ENCODE data around the gene XNDC1N. TPM values are rescaled to one million over a fixed set of nuclear protein-coding genes. Genes with fewer than 3 reads are reported as not detected.

XNDC1N gene
- total RNA-seq, 1 experiment from 2014 or later, result 32.1 TPM

DNA sequence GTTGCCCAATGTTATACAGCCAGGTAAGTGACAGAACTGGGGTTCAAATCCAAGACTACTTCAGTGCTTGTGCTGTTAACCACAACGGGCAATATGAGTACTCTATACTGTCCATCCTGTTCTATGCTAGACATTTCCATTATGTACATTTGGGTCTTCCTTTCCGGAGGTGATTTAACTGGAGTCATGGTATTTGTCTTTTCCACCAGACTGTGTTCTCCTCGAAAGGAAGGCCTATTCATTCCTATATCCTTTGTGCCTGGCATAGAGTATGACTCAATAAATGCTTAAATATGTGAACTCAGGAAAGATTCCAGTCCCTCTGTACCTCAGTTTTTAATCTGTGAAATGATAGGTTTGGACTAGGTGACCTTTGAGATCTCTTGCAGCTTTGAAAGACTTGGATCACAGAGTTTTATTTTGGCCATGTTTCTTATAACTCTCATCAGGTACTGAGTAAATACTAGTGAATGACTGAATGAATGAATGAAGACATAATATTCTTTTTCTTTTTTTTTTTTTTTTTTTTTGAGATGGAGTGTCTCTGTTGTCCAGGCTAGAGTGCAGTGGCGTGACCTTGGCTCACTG, 7.0 kb upstream of the XNDC1N start:
- TF ChIP-seq, protein P1, sequence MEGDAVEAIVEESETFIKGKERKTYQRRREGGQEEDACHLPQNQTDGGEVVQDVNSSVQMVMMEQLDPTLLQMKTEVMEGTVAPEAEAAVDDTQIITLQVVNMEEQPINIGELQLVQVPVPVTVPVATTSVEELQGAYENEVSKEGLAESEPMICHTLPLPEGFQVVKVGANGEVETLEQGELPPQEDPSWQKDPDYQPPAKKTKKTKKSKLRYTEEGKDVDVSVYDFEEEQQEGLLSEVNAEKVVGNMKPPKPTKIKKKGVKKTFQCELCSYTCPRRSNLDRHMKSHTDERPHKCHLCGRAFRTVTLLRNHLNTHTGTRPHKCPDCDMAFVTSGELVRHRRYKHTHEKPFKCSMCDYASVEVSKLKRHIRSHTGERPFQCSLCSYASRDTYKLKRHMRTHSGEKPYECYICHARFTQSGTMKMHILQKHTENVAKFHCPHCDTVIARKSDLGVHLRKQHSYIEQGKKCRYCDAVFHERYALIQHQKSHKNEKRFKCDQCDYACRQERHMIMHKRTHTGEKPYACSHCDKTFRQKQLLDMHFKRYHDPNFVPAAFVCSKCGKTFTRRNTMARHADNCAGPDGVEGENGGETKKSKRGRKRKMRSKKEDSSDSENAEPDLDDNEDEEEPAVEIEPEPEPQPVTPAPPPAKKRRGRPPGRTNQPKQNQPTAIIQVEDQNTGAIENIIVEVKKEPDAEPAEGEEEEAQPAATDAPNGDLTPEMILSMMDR (IDR thresholded peaks at IDR 0.05; ENCODE audit: insufficient read depth in 1 of 2, low read depth in 1 of 2, low read length in 1 of 2, severe bottlenecking in 1 of 2, unreplicated experiment in 1 of 2), result no peak
- CTCF ChIA-PET, result no interaction called here
- H3K4me1 ChIP-seq, result peaks cover 2% of the 10 kb centered on the region

DNA sequence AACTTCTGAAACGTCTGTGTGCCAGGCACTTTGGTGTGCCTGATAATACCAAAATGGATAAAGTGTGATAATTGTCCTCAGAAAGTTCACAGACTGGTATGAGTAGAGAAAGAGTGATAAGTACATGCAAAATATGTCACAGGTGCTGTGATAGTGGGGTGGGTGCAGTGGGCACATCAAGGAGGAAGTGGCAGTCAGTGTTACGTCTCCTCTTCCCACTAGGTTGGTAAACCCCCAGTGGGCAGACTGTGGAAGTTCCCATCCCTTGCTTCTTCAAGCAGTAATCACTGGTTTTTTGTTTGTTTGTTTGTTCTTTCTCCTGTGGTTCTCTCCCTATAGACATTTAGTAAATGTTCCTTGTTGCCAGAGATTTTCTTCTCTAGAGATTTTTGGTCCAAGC, 5.8 kb upstream of the XNDC1N start:
- Mint-ChIP-seq H3K9me3 (ENCODE audit: unreplicated experiment) (no peaks in the 10 kb centered on the region), H3K4me3 (ENCODE audit: unreplicated experiment) (no peak overlapping the region), H3K36me3 (ENCODE audit: insufficient read depth, unreplicated experiment) (peaks cover 15% of the 10 kb centered on the region), H3K27ac (ENCODE audit: unreplicated experiment) (no peak overlapping the region), H3K4me1 (ENCODE audit: low read depth, unreplicated experiment) (peaks cover 19% of the 10 kb centered on the region), H3K27me3 (ENCODE audit: insufficient read depth, unreplicated experiment) (no peaks in the 10 kb centered on the region)
- no peaks in the 10 kb centered on the region for H3K27me3 ChIP-seq (replicated peaks; ENCODE audit: control insufficient read depth, insufficient read depth, low read length)
- H3K4me3 ChIP-seq (ENCODE audit: low read depth, low read length), result no peak overlapping the region
- H3K36me3 ChIP-seq (ENCODE audit: control insufficient read depth, insufficient read depth, low read length), result no peaks in the 10 kb centered on the region
- DNase-seq, result no peak
- H3K4me1 ChIP-seq, result peaks cover 9% of the 10 kb centered on the region
- BruUV-seq (replicated peaks), result no TSS peak
- intact Hi-C loops (cut with micrococcal nuclease; ENCODE audit: unreplicated experiment), result no loop called here
- CTCF ChIA-PET, result no interaction called here
- no peaks in the 10 kb centered on the region for H3K9me3 ChIP-seq
- POLR2A ChIA-PET, result no interaction called here
- TF ChIP-seq, protein P1 (IDR thresholded peaks at IDR 0.05; ENCODE audit: insufficient read depth in 1 of 2, low read depth in 1 of 2, low read length in 1 of 2, severe bottlenecking in 1 of 2, unreplicated experiment in 1 of 2), result no peak

More for the DNA sequence above, 7.0 kb upstream of the XNDC1N start:
- H3K4me1 Mint-ChIP-seq (ENCODE audit: low read depth, unreplicated experiment), result peaks cover 10% of the 10 kb centered on the region
- Histone ChIP-seq H3K36me3 (ENCODE audit: control insufficient read depth, insufficient read depth, low read length) (no peaks in the 10 kb centered on the region), H3K9me3 (no peaks in the 10 kb centered on the region), H3K4me3 (ENCODE audit: low read depth, low read length) (no peak overlapping the region), H3K27me3 (replicated peaks; ENCODE audit: control insufficient read depth, insufficient read depth, low read length) (no peaks in the 10 kb centered on the region)
- peaks cover 9% of the 10 kb centered on the region for H3K36me3 Mint-ChIP-seq (ENCODE audit: insufficient read depth, unreplicated experiment)
- DNase-seq, result no peak
- BruUV-seq (replicated peaks), result no TSS peak
- no peaks in the 10 kb centered on the region for H3K9me3 Mint-ChIP-seq (ENCODE audit: unreplicated experiment)
- H3K27ac Mint-ChIP-seq (ENCODE audit: unreplicated experiment), result no peak overlapping the region
- POLR2A ChIA-PET, result no interaction called here
- no peak overlapping the region for H3K4me3 Mint-ChIP-seq (ENCODE audit: unreplicated experiment)
- intact Hi-C loops (cut with micrococcal nuclease; ENCODE audit: unreplicated experiment), result no loop called here
- H3K27me3 Mint-ChIP-seq (ENCODE audit: insufficient read depth, unreplicated experiment), result no peaks in the 10 kb centered on the region

DNA sequence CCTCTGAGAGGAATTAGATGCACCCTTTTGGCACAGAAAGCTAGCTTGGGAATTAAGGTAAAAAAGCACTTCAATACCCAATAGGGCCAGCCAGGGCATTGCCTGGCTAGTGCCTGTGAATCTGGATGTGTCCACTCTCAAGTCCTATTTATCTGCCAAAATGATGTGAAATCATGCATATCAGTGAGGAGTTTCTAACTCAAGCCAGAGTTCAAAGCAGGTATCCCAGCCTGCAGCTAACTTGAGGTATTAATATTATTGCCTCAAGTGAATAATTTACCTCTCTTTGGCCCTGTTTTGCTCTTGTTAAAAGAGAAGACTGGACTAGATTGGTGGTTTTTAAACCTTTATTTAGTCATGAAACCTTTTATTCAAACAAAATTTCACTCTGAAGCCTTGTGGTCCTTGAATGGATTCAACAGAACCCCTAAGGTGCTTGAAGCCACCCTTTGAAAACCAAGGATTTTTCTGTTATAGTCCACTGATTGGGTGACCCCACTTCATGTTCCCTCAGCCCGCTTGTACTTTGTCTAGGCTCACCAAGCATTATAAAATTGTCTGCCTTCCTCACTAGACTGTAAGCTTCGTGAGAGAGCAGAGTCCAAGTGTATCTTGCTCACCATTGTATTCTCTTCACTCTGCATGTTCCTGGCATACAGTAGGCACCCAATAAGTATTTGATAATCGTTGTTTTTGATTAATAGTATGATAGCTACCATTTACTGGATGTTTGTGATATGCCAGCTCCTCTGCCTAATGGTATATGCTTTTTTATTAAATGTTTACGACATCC, 4.9 kb upstream of the XNDC1N start:
- Mint-ChIP-seq H3K4me1 (ENCODE audit: low read depth, unreplicated experiment) (peaks cover 19% of the 10 kb centered on the region), H3K27me3 (ENCODE audit: insufficient read depth, unreplicated experiment) (no peaks in the 10 kb centered on the region), H3K9me3 (ENCODE audit: unreplicated experiment) (no peaks in the 10 kb centered on the region), H3K4me3 (ENCODE audit: unreplicated experiment) (no peak overlapping the region), H3K36me3 (ENCODE audit: insufficient read depth, unreplicated experiment) (peaks cover 23% of the 10 kb centered on the region), H3K27ac (ENCODE audit: unreplicated experiment) (no peak overlapping the region)
- no peak for DNase-seq
- CTCF ChIA-PET, result interaction anchor here (1.5 kb wide), 1 partner anchor 10 kb away, joined by 4 read pairs; no protein-coding TSS in a partner anchor
- no TSS peak for BruUV-seq (replicated peaks)
- H3K9me3 ChIP-seq, result no peaks in the 10 kb centered on the region
- peaks cover 9% of the 10 kb centered on the region for H3K4me1 ChIP-seq
- TF ChIP-seq, protein P1 (IDR thresholded peaks at IDR 0.05; ENCODE audit: insufficient read depth in 1 of 2, low read depth in 1 of 2, low read length in 1 of 2, severe bottlenecking in 1 of 2, unreplicated experiment in 1 of 2), result no peak
- no peaks in the 10 kb centered on the region for H3K27me3 ChIP-seq (replicated peaks; ENCODE audit: control insufficient read depth, insufficient read depth, low read length)
- H3K36me3 ChIP-seq (ENCODE audit: control insufficient read depth, insufficient read depth, low read length), result no peaks in the 10 kb centered on the region
- POLR2A ChIA-PET, result no interaction called here
- no peak overlapping the region for H3K4me3 ChIP-seq (ENCODE audit: low read depth, low read length)
- intact Hi-C loops (cut with micrococcal nuclease; ENCODE audit: unreplicated experiment), result no loop called here
